Esophagus muscularis mucosa (tissue), 3 donors: ENCODE results near the gene CACHD1.

ENCODE experiments used
- POLR2AphosphoS5 ChIP-seq, 2 donors: sonication (generic); formaldehyde crosslinking; IDR thresholded peaks; one replicate each; pipeline ENCODE4 v1.6.1; 2017; ENCODE audit warnings: antibody characterized with exemption in 2 of 2
- TF ChIP-seq, protein P1 (sequence below), 3 experiments: fragments of 200-600 bp in 2 of 3; fragments of 450-650 bp in 1 of 3; sonication (generic) in 2 of 3; IDR thresholded peaks; one replicate each; pipeline ENCODE4 v1.5.1; 2017 to 2019; ENCODE audit warnings: antibody characterized with exemption in 3 of 3, mild to moderate bottlenecking in 2 of 3, moderate library complexity in 1 of 3

GRCh38 chr1:64701886-64702285 is 232.0 kb downstream of the CACHD1 start:
- no peak for TF ChIP-seq POLR2AphosphoS5 (IDR thresholded peaks at IDR 0.05)
- TF ChIP-seq, protein P1, sequence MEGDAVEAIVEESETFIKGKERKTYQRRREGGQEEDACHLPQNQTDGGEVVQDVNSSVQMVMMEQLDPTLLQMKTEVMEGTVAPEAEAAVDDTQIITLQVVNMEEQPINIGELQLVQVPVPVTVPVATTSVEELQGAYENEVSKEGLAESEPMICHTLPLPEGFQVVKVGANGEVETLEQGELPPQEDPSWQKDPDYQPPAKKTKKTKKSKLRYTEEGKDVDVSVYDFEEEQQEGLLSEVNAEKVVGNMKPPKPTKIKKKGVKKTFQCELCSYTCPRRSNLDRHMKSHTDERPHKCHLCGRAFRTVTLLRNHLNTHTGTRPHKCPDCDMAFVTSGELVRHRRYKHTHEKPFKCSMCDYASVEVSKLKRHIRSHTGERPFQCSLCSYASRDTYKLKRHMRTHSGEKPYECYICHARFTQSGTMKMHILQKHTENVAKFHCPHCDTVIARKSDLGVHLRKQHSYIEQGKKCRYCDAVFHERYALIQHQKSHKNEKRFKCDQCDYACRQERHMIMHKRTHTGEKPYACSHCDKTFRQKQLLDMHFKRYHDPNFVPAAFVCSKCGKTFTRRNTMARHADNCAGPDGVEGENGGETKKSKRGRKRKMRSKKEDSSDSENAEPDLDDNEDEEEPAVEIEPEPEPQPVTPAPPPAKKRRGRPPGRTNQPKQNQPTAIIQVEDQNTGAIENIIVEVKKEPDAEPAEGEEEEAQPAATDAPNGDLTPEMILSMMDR (IDR thresholded peaks at IDR 0.05), result no peak
